ENCODE data around the gene DDX11. TPM values are rescaled to one million over a fixed set of nuclear protein-coding genes. Genes with fewer than 3 reads are reported as not detected.
"Not testable (repeated sequence)": the region's sequence is repeated elsewhere in the genome, so short reads cannot be mapped to it uniquely, and the experiment has no call there.

The DDX11 gene
- total and polyA plus RNA-seq, 3 experiments from 2014 or later, result 17.2 to 122 (median 119) TPM

DNA sequence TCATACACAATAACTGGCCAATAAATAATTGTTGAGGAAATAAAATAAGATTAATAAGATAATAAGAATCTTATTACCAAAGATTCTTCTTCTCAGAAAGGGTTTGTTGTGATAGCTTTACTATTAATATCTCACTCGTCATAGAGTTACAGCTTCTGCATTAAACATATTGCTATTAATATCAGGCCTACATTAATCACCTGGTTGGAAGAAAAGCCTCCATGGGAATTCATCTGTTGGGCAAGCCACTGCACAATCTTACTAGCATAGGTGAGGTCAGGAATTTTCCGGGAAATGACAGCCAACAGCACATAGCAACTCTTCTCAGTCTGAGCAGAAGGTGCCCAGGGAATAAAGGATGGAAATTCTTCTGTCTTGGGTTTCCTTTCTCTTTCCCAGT, 51.5 kb downstream of the DDX11 start:
- H3K4me1 Mint-ChIP-seq; POLR2A ChIA-PET; H3K36me3 ChIP-seq (ENCODE audit: insufficient read depth, low read length); H3K4me3 ChIP-seq (ENCODE audit: low read length); DNase-seq; H3K36me3 Mint-ChIP-seq; H3K4me3 Mint-ChIP-seq; H3K9me3 Mint-ChIP-seq; CTCF ChIA-PET; H3K27ac ChIP-seq (ENCODE audit: low read depth, low read length); H3K27ac Mint-ChIP-seq; H3K4me1 ChIP-seq (ENCODE audit: insufficient read depth, low read length); H3K9me3 ChIP-seq (ENCODE audit: low read length); H3K27me3 ChIP-seq (ENCODE audit: insufficient read depth, low read length, poor library complexity, severe bottlenecking): not testable (repeated sequence)
- peaks cover 6 to 16% of the 10 kb centered on the region in 2 donors for H3K27me3 Mint-ChIP-seq

DNA sequence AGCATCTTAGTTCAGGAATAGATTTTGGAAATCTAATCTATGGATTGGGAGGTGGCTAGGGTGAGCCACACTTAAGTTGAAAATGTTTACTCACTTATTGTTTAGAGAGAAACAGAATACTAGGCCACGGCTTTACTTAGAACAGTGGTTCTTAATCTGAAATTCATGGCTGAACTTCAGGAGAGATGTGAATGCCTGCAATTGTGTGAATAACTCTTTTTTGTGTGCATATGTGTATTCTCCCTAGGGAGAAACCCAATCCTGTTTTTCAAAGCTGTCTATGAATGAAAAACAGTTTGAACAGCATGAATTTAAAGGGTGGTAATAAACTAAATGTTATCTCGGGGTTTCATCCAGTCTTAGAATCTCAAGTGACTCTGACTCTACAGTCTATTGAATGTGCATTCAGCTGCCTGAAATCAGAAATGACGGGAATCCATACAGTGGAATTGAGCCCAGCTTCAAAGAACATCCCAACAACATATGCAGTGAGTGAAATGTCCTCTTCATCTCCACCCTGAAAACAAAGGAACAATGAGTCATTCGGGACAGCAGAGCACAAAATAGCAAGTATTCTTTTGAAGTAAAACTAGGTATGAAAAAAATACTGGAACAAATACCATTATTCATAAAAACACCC, 53.7 kb downstream of the DDX11 start:
- H3K4me3 ChIP-seq (ENCODE audit: low read length); H3K27ac Mint-ChIP-seq; H3K9me3 Mint-ChIP-seq; H3K9me3 ChIP-seq (ENCODE audit: low read length); H3K27me3 ChIP-seq (ENCODE audit: insufficient read depth, low read length, poor library complexity, severe bottlenecking); H3K4me1 Mint-ChIP-seq; H3K36me3 ChIP-seq (ENCODE audit: insufficient read depth, low read length); H3K4me1 ChIP-seq (ENCODE audit: insufficient read depth, low read length); DNase-seq; H3K4me3 Mint-ChIP-seq; H3K27ac ChIP-seq (ENCODE audit: low read depth, low read length); H3K36me3 Mint-ChIP-seq; POLR2A ChIA-PET; CTCF ChIA-PET: not testable (repeated sequence)
- peaks cover 6 to 20% of the 10 kb centered on the region in 2 donors for H3K27me3 Mint-ChIP-seq

DNA sequence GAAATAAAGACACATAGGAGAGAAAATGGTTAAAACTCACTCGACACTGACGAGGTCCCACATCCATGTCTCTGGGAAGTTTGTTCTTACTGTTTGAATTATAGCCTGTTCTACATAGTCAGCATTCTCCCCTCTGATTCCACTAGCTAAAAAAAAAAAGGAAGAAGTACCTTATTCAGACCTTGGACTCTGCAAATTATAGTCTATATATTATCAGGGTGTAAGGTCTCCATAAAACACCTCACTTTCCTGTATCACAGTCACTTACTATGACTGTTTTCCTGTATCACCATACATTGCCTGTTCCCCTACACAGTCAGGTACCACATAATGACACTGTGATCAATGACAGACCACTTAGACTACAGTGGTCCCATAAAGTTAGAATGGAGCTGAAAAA, 62.9 kb downstream of the DDX11 start:
- H3K27ac ChIP-seq (ENCODE audit: low read depth, low read length); CTCF ChIA-PET: not testable (repeated sequence)

DNA sequence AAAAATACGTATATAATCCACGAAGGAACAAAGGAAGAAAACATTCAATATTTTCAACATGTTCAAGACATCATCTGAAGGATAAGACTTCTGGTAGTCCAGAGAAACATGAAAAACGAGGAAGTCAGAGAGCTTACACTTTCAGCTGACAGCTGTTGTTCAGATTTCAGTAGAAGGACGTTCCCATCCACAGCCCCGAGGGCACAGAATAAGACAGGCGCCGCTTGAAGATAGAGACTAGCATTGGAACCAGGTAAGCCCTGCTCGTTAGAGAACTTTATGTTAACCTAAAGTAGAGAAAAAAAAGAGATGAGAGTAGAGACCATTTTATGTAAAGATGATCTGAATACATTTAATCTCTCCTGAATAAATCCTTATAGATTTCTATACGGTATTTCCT, 71.1 kb downstream of the DDX11 start:
- H3K27ac Mint-ChIP-seq, result peak overlapping the region in 1 of 8 donors; percentile 63
- H3K9me3 Mint-ChIP-seq; H3K36me3 Mint-ChIP-seq; DNase-seq; CTCF ChIA-PET; H3K4me3 ChIP-seq (ENCODE audit: low read length); H3K27me3 ChIP-seq (ENCODE audit: insufficient read depth, low read length, poor library complexity, severe bottlenecking); H3K27ac ChIP-seq (ENCODE audit: low read depth, low read length); H3K4me1 Mint-ChIP-seq; H3K4me3 Mint-ChIP-seq; H3K4me1 ChIP-seq (ENCODE audit: insufficient read depth, low read length); H3K27me3 Mint-ChIP-seq; H3K36me3 ChIP-seq (ENCODE audit: insufficient read depth, low read length); H3K9me3 ChIP-seq (ENCODE audit: low read length); POLR2A ChIA-PET: not testable (repeated sequence)

More for the DNA sequence above, 62.9 kb downstream of the DDX11 start:
- H3K27ac Mint-ChIP-seq; DNase-seq; H3K4me1 ChIP-seq (ENCODE audit: insufficient read depth, low read length); POLR2A ChIA-PET; H3K9me3 ChIP-seq (ENCODE audit: low read length); H3K4me1 Mint-ChIP-seq; H3K27me3 ChIP-seq (ENCODE audit: insufficient read depth, low read length, poor library complexity, severe bottlenecking); H3K4me3 Mint-ChIP-seq; H3K9me3 Mint-ChIP-seq; H3K36me3 ChIP-seq (ENCODE audit: insufficient read depth, low read length); H3K4me3 ChIP-seq (ENCODE audit: low read length): not testable (repeated sequence)
- Mint-ChIP-seq H3K27me3 (peaks cover 6 to 17% of the 10 kb centered on the region in 2 donors), H3K36me3 (peaks cover 0 to 13% (median 2%) of the 10 kb centered on the region in 3 donors)

DNA sequence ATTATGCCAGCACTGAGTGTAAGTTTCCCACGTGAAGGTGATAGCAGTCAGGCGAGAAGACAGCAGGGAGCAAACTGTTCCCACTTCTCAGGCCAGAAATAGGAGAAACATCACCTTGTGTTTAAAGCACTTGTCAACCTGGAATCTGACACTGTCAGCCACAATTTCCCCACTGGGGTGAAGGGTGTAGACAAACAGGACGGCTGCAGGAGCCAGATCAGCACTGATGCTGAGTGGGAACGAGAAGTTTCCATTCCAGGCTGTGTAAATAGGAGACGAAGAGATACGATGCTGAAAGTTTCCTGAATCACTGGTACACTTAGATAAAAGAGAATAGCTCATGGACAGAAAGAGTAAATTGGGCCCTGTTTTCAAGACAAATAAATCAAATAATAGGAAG, 71.6 kb downstream of the DDX11 start:
- H3K36me3 Mint-ChIP-seq; CTCF ChIA-PET; H3K9me3 ChIP-seq (ENCODE audit: low read length); H3K4me3 ChIP-seq (ENCODE audit: low read length); H3K9me3 Mint-ChIP-seq; DNase-seq; H3K36me3 ChIP-seq (ENCODE audit: insufficient read depth, low read length); POLR2A ChIA-PET; H3K27me3 ChIP-seq (ENCODE audit: insufficient read depth, low read length, poor library complexity, severe bottlenecking); H3K4me1 Mint-ChIP-seq; H3K27ac ChIP-seq (ENCODE audit: low read depth, low read length); H3K27me3 Mint-ChIP-seq; H3K4me1 ChIP-seq (ENCODE audit: insufficient read depth, low read length); H3K27ac Mint-ChIP-seq; H3K4me3 Mint-ChIP-seq: not testable (repeated sequence)

DNA sequence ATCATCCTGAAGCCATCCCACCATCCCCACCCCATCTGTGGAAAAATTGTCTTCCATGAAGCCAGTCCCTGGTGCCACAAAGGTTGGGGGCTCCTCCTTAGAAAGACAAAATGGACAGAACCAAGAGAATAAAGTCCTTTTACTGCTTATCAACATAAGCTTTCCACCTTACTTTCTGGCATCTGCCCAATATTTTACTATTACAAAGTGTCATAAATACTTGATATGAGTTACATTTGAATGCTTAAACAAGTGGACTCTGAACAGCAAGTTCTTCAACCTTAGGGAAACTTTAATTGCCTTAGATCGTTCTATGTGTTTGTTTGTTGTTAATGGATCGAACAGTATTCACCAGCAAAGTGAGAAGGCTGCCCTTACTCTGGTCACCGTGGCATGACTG, 73.8 kb downstream of the DDX11 start:
- CTCF ChIA-PET; H3K4me3 ChIP-seq (ENCODE audit: low read length); H3K27me3 ChIP-seq (ENCODE audit: insufficient read depth, low read length, poor library complexity, severe bottlenecking); H3K4me1 Mint-ChIP-seq; POLR2A ChIA-PET; H3K27ac ChIP-seq (ENCODE audit: low read depth, low read length); DNase-seq; H3K9me3 ChIP-seq (ENCODE audit: low read length); H3K36me3 Mint-ChIP-seq; H3K4me3 Mint-ChIP-seq; H3K36me3 ChIP-seq (ENCODE audit: insufficient read depth, low read length); H3K9me3 Mint-ChIP-seq; H3K4me1 ChIP-seq (ENCODE audit: insufficient read depth, low read length): not testable (repeated sequence)
- Mint-ChIP-seq H3K27me3 (peaks cover 7 to 13% of the 10 kb centered on the region in 2 donors), H3K27ac (peak overlapping the region in 1 of 8 donors; percentile 61)

DNA sequence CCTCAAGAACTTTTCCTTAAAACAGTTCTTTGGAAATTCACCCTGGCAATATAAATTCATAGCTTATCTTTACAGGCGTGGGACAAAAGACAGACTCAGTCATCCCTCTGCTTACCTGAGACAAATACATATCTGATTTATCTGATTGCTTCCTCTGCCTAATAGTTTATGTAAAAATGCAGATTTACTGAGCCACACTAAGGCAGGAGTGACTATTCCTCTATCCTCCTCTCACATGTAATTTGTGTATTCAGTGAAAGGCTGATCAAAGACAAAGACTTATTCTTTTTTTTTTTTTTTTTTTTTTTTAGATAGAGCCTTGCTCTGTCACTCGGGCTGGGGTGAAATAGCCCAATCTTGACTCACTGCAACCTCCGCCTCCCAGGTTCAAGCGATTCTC, 77.1 kb downstream of the DDX11 start:
- CTCF ChIA-PET; H3K9me3 ChIP-seq (ENCODE audit: low read length); H3K9me3 Mint-ChIP-seq; DNase-seq; H3K4me1 ChIP-seq (ENCODE audit: insufficient read depth, low read length); H3K36me3 ChIP-seq (ENCODE audit: insufficient read depth, low read length); POLR2A ChIA-PET; H3K4me3 ChIP-seq (ENCODE audit: low read length); H3K27me3 ChIP-seq (ENCODE audit: insufficient read depth, low read length, poor library complexity, severe bottlenecking); H3K4me3 Mint-ChIP-seq; H3K36me3 Mint-ChIP-seq; H3K27ac Mint-ChIP-seq; H3K27ac ChIP-seq (ENCODE audit: low read depth, low read length); H3K4me1 Mint-ChIP-seq: not testable (repeated sequence)
- peaks cover 4 to 22% of the 10 kb centered on the region in 2 donors for H3K27me3 Mint-ChIP-seq

All from CD8-positive, alpha-beta memory T cell (primary cell).